HepG2 (cell line): Measurements from ENCODE around the gene MARS1. TPM values are rescaled to one million over a fixed set of nuclear protein-coding genes. Genes with fewer than 3 reads are reported as not detected.
A peak's percentile ranks its signal among the peaks of the same experiment; 100 is the strongest.

Source experiments
- BCL3 ChIP-seq: sonication (generic); formaldehyde crosslinking; IDR thresholded peaks from 2 replicates; pipeline ENCODE4 v1.5.1; 2020; ENCODE audit warnings: mild to moderate bottlenecking, missing genetic modification reagents, moderate library complexity
- CEBPG ChIP-seq: IDR thresholded peaks from 2 replicates; pipeline ENCODE4 v1.6.1; 2016
- FOXA3 ChIP-seq: IDR thresholded peaks from 2 replicates; pipeline ENCODE4 v1.6.1; 2016; ENCODE audit warnings: missing genetic modification reagents, missing compliant biosample characterization
- HNRNPK ChIP-seq: fragments of 200-400 bp; formaldehyde crosslinking; IDR thresholded peaks from 2 replicates; pipeline ENCODE4 v1.6.1; 2018; ENCODE audit warnings: low read length, low read depth, moderate library complexity, mild to moderate bottlenecking; ENCODE audit not compliant: poor library complexity, severe bottlenecking
- MXI1 ChIP-seq: IDR thresholded peaks from 3 replicates; pipeline ENCODE4 v1.6.1; 2012; ENCODE audit warnings: low read depth, low read length, inconsistent platforms, borderline replicate concordance
- NFYB ChIP-seq: sonication (generic); formaldehyde crosslinking; IDR thresholded peaks from 2 replicates; pipeline ENCODE4 v1.4.0; 2020; ENCODE audit warnings: missing genetic modification reagents
- ONECUT2 ChIP-seq: sonication (generic); formaldehyde crosslinking; IDR thresholded peaks from 2 replicates; pipeline ENCODE4 v1.4.0; 2020; ENCODE audit warnings: missing genetic modification reagents
- PLSCR1 ChIP-seq: sonication (generic); formaldehyde crosslinking; IDR thresholded peaks from 2 replicates; pipeline ENCODE4 v1.5.0; 2020; ENCODE audit warnings: missing genetic modification reagents, mild to moderate bottlenecking, borderline replicate concordance
- TCF7L2 ChIP-seq: IDR thresholded peaks from 2 replicates; pipeline ENCODE4 v1.6.1; 2011; ENCODE audit warnings: mild to moderate bottlenecking, low read depth, low read length, moderate library complexity
- TEAD3 ChIP-seq: optimal IDR thresholded peaks from 2 replicates; pipeline ENCODE3; 2016; ENCODE audit warnings: borderline replicate concordance
- ZBTB42 ChIP-seq: sonication (generic); formaldehyde crosslinking; IDR thresholded peaks from 2 replicates; pipeline ENCODE4 v1.5.0; 2020; ENCODE audit warnings: mild to moderate bottlenecking, missing genetic modification reagents
- ZNF512B ChIP-seq: sonication (generic); formaldehyde crosslinking; IDR thresholded peaks from 2 replicates; pipeline ENCODE4 v1.5.1; 2020; ENCODE audit warnings: missing genetic modification reagents, mild to moderate bottlenecking, borderline replicate concordance
- ZNF761 ChIP-seq: sonication (generic); formaldehyde crosslinking; conservative IDR thresholded peaks from 2 replicates; pipeline ENCODE4 v1.4.0; 2020; ENCODE audit warnings: mild to moderate bottlenecking, missing genetic modification reagents
- polyA plus RNA-seq, 8 experiments: library from polyadenylated mRNA; depleted of rRNA in 3 of 8; stranded (reverse) in 7 of 8; unstranded in 1 of 8; fragments of >200 nt; fragmentation: Illumina TruSeq in 4 of 8; extraction: Trizol in 4 of 8; gene quantifications; 2 replicates each; pipeline versions ENCODE4 v1.2.1 to v1.2.3, GENCODE V29; 2011 to 2016; ENCODE audit warnings: low read depth in 4 of 8, missing spikeins in 1 of 8, mixed read lengths in 1 of 8; ENCODE audit not compliant: insufficient read depth in 1 of 8
- total RNA-seq, 5 experiments: library from RNA; depleted of rRNA; stranded (reverse); fragments of >200 nt; fragmentation: Illumina TruSeq; extraction: Trizol; gene quantifications; 2 replicates each; pipeline ENCODE4 v1.2.3, GENCODE V29; 2016; ENCODE audit warnings: low read depth in 1 of 5
- TF ChIP-seq, protein P1 (sequence below): sonication (generic); formaldehyde crosslinking; IDR thresholded peaks from 2 replicates; pipeline ENCODE4 v1.5.0; 2020; ENCODE audit warnings: mild to moderate bottlenecking, missing genetic modification reagents, moderate library complexity
- TF ChIP-seq, protein P2 (sequence below): sonication (generic); formaldehyde crosslinking; IDR thresholded peaks from 2 replicates; pipeline ENCODE4 v1.4.0; 2020; ENCODE audit warnings: missing genetic modification reagents
- TF ChIP-seq, protein P3 (sequence below): sonication (generic); formaldehyde crosslinking; IDR thresholded peaks from 2 replicates; pipeline ENCODE4 v1.4.0; 2020; ENCODE audit warnings: missing genetic modification reagents, mild to moderate bottlenecking, borderline replicate concordance
- TF ChIP-seq, protein P4 (sequence below): sonication (generic); formaldehyde crosslinking; conservative IDR thresholded peaks from 2 replicates; pipeline ENCODE4 v1.4.0; 2020; ENCODE audit warnings: missing genetic modification reagents

Gene MARS1
- total and polyA plus RNA-seq, 2 of the 13 experiments (the other 11 are each of a cell fraction or from before 2014, with no cell fraction given), result 115 to 181 TPM

DNA sequence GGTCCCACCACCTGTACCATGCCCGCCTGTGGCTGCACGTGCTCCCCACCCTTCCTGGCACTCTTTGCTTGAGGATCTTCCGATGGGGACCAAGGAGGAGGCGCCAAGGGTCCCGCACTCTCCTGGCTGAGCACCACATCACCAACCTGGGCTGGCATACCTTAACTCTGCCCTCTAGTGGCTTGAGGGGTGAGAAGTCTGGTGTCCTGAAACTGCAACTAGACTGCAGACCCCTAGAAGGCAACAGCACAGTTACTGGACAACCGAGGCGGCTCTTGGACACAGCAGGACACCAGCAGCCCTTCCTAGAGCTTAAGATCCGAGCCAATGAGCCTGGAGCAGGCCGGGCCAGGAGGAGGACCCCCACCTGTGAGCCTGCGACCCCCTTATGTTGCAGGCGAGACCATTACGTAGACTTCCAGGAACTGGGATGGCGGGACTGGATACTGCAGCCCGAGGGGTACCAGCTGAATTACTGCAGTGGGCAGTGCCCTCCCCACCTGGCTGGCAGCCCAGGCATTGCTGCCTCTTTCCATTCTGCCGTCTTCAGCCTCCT, 31.6 kb upstream of the MARS1 start (continued):
- TF ChIP-seq ZNF512B (CRISPR knock-in tag), result no peak
- peak; percentile 0; the same call in 1 of the 3 replicates for TF ChIP-seq MXI1
- TF ChIP-seq, protein P1, sequence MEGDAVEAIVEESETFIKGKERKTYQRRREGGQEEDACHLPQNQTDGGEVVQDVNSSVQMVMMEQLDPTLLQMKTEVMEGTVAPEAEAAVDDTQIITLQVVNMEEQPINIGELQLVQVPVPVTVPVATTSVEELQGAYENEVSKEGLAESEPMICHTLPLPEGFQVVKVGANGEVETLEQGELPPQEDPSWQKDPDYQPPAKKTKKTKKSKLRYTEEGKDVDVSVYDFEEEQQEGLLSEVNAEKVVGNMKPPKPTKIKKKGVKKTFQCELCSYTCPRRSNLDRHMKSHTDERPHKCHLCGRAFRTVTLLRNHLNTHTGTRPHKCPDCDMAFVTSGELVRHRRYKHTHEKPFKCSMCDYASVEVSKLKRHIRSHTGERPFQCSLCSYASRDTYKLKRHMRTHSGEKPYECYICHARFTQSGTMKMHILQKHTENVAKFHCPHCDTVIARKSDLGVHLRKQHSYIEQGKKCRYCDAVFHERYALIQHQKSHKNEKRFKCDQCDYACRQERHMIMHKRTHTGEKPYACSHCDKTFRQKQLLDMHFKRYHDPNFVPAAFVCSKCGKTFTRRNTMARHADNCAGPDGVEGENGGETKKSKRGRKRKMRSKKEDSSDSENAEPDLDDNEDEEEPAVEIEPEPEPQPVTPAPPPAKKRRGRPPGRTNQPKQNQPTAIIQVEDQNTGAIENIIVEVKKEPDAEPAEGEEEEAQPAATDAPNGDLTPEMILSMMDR, result peak; percentile 92
- peak; percentile 23; the same call in 1 of the 2 replicates for TF ChIP-seq FOXA3 (CRISPR knock-in tag)
- TF ChIP-seq, protein P2, sequence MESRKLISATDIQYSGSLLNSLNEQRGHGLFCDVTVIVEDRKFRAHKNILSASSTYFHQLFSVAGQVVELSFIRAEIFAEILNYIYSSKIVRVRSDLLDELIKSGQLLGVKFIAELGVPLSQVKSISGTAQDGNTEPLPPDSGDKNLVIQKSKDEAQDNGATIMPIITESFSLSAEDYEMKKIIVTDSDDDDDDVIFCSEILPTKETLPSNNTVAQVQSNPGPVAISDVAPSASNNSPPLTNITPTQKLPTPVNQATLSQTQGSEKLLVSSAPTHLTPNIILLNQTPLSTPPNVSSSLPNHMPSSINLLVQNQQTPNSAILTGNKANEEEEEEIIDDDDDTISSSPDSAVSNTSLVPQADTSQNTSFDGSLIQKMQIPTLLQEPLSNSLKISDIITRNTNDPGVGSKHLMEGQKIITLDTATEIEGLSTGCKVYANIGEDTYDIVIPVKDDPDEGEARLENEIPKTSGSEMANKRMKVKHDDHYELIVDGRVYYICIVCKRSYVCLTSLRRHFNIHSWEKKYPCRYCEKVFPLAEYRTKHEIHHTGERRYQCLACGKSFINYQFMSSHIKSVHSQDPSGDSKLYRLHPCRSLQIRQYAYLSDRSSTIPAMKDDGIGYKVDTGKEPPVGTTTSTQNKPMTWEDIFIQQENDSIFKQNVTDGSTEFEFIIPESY (CRISPR knock-in tag), result 0 out of 2 replicates have a peak, but pooled peaks have one; percentile 16
- TF ChIP-seq, protein P3, sequence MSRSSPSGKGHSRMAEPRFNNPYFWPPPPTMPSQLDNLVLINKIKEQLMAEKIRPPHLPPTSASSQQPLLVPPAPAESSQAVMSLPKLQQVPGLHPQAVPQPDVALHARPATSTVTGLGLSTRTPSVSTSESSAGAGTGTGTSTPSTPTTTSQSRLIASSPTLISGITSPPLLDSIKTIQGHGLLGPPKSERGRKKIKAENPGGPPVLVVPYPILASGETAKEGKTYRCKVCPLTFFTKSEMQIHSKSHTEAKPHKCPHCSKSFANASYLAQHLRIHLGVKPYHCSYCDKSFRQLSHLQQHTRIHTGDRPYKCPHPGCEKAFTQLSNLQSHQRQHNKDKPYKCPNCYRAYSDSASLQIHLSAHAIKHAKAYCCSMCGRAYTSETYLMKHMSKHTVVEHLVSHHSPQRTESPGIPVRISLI (CRISPR knock-in tag), result no peak
- TF ChIP-seq HNRNPK, result no peak
- TF ChIP-seq PLSCR1 (CRISPR knock-in tag), result no peak
- 0 out of 2 replicates have a peak, but pooled peaks have one; percentile 36 for TF ChIP-seq BCL3 (CRISPR knock-in tag)
- TF ChIP-seq TEAD3 (CRISPR knock-in tag), result peak; percentile 87
- TF ChIP-seq CEBPG, result 0 out of 2 replicates have a peak, but pooled peaks have one; percentile 9
- TF ChIP-seq ONECUT2 (CRISPR knock-in tag), result no peak
- 0 out of 2 replicates have a peak, but pooled peaks have one; percentile 55 for TF ChIP-seq ZNF761 (CRISPR knock-in tag)
- no peak for TF ChIP-seq NFYB (CRISPR knock-in tag)
- TF ChIP-seq TCF7L2, result no peak
- TF ChIP-seq, protein P4, sequence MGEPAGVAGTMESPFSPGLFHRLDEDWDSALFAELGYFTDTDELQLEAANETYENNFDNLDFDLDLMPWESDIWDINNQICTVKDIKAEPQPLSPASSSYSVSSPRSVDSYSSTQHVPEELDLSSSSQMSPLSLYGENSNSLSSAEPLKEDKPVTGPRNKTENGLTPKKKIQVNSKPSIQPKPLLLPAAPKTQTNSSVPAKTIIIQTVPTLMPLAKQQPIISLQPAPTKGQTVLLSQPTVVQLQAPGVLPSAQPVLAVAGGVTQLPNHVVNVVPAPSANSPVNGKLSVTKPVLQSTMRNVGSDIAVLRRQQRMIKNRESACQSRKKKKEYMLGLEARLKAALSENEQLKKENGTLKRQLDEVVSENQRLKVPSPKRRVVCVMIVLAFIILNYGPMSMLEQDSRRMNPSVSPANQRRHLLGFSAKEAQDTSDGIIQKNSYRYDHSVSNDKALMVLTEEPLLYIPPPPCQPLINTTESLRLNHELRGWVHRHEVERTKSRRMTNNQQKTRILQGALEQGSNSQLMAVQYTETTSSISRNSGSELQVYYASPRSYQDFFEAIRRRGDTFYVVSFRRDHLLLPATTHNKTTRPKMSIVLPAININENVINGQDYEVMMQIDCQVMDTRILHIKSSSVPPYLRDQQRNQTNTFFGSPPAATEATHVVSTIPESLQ, result no peak
- no peak for TF ChIP-seq ZBTB42 (CRISPR knock-in tag)
